Measurements from ENCODE around the gene IL3RA.
"Not testable (repeated sequence)": the region's sequence is repeated elsewhere in the genome, so short reads cannot be mapped to it uniquely, and the experiment has no call there.

IL3RA gene

DNA sequence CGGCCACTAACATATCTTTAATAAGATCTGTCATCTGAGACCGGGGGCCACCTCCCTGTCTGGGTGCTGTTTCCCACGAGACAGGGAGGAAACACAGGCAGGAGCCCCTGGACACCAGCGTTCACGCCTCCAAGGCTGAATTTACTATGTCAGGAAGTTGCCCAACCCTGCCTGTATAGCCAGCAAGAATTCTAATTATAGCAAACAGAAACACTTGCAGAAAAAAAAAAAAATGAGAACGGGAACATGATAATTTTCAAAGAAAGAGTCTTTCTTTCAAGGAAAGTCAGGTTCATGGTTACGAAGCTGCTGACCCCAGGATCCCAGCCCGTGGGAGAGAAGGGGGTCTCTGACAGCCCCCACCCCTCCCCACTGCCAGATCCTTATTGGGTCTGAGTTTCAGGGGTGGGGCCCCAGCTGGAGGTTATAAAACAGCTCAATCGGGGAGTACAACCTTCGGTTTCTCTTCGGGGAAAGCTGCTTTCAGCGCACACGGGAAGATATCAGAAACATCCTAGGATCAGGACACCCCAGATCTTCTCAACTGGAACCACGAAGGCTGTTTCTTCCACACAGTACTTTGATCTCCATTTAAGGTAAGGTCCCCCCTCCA, at the start of gene IL3RA:
Gene IL3RA, plus strand, starts transcription at position 455 of the 613 bp plus-strand sequence. CDS start 4,981 bp downstream, outside the sequence.
- peak; percentile 67 for DNase-seq

- no peak for DNase-seq
These were observed 47.0 kb upstream of the IL3RA start for GRCh38 chrX:1289535-1289934.

GRCh38 chrX:1291110-1291740, 45.4 kb upstream of the IL3RA start:
- DNase-seq = no peak

GRCh38 chrX:1292575-1293290, 43.9 kb upstream of the IL3RA start:
- no peak for DNase-seq

DNA sequence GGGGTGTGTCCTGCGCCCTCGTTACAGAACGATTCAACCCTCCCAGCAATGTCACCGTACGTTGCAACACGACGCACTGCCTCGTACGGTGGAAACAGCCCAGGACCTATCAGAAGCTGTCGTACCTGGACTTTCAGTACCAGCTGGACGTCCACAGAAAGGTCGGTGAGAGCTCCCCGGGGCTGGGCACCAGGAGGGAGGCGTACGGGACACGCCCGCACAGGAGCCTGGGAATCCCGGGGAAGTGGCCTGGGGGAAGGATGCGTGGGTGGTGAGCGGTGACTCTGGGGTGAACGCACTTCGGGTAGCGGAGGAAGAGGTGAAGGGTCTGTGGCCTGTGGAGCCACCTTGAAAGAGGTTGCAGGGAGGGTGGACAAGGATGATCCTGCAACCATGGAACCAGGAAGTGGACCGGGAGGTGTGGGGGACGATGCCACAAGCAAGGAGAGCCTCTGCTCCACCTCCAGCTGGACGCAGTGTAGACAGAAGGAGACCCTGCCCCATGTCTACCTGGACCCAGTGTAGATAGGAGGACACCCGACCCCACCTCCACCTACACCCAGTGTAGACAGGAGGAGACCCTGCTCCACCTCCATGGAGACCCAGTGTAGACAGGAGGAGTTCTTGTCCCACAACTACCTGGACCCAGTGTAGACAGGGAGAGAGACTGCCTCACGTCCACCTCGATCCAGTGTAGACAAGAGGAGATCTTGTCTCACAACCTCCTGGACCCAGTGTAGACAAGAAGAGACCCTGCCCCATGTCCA, 42.1 kb upstream of the IL3RA start:
- DNase-seq = no peak

GRCh38 chrX:1295550-1295949, 41.0 kb upstream of the IL3RA start:
- no peak for DNase-seq

DNA sequence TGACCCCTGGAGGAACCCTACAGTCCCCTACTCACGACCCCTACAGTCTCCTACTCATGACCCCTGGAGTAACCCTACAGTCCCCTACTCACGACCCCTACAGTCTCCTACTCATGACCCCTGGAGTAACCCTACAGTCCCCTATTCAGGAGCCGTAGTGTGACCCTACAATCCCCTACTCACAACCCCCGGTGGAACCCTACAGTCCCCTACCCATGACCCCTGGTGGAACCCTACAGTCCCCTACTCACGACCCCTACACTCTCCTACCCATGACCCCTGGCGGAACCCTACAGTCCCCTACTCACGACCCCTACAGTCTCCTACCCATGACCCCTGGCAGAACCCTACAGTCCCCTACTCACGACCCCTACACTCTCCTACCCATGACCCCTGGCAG, 39.0 kb upstream of the IL3RA start:
- not testable (repeated sequence) for DNase-seq

- no peak for DNase-seq
These were observed 36.1 kb upstream of the IL3RA start for GRCh38 chrX:1300449-1300848.

DNA sequence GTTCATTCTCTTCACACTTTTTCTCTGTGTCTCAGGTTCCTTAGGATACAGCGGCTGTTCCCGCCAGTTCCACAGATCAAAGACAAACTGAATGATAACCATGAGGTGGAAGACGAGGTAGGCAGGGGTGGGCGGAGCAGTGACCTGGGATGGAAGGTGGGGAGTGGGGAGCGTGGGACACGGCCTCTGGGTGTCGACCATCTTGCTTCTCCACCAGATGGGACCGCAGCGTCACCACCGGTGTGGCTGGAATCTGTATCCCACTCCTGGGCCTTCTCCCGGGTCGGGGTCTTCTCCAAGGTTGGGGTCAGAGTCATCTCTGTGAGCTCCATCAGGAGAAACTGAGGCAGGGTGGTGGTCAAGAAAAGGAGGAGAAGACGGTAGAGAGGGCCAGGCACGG, 31.2 kb upstream of the IL3RA start:
- DNase-seq = no peak

GRCh38 chrX:1306909-1307625, 29.5 kb upstream of the IL3RA start:
- no peak for DNase-seq

DNA sequence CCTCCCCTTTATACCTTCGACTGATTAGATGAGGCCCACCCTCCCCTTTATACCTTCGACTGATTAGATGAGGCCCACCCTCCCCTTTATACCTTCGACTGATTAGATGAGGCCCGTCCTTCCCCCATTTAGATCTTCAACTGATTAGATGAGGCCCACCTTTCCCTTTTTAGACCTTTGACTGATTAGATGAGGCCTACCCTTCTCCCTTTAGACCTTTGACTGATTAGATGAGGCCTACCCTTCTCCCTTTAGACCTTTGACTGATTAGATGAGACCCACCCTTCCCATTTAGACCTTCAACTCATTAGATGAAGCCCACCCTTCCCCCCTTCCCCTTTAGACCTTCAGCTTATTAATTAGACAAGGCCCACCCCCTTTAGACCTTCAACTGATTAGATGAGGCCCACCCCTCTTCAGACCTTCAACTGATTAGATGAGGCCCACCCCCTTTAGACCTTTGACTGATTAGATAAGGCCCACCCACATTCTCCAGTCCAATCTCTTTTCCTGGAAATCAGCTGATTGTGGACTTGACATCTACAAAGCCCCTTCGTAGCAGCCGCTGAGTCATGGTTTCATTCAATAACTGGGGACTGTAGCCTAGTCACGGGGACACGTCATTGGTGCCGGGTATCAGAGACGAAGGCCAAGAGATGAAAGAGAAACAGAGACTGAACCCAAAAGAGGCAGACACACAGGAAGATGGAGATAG, 28.8 kb upstream of the IL3RA start:
- DNase-seq = no peak

DNA sequence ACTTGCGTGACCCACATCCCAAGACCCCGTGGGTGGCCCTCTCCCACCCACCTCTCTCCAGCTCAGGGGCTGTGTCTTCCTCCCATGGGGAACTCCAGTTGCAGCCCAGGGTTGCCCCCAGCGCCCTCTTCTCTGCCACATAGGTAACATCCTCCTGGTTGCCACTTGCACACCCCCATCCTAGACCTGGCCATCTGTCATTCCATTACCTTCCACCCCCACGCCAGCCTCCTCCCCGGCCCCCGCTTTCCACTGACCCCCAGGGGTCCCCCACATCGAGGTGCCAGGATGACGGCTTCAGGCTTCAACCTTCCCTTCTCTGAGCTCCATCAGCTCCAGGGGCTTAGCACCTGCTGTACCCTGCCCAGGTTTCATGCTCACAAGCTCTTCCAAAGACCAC, 28.1 kb upstream of the IL3RA start:
- DNase-seq = no peak

DNA sequence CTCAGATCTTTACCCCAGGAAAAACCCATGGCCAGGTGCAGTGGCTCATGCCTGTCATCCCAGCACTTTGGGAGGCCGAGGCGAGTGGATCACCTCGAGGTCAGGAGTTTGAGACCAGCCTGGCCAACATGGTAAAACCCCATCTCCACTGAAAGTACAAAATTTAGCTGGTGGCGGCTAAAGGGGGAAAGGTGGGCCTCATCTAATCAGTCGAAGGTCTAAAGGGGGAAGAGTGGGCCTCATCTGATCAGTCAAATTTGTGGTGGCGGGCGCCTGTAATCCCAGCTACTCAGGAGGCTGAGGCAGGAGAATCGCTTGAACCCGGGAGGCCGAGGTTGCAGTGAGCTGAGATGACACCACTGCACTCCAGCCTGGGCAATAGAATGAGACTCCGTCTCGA, 27.7 kb upstream of the IL3RA start:
- not testable (repeated sequence) for DNase-seq

DNA sequence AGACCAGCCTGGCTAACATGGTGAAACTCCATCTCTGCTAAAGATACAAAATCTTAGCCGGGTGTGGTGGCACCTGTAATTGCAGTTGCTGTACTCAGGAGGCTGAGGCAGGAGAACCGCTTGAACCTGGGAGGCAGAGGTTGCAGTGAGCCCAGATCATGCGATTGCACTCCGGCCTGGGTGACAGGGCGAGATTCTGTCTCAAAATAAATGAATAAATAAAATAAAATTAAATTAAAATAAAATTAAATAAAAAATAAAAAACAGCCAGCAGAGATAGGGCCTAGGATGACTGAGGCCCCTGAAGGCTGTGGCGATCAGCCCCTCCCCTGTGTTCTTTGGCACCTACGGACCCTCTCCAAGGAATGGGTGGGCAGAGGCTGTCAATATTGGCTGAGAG, 22.8 kb upstream of the IL3RA start:
- DNase-seq = no peak

DNA sequence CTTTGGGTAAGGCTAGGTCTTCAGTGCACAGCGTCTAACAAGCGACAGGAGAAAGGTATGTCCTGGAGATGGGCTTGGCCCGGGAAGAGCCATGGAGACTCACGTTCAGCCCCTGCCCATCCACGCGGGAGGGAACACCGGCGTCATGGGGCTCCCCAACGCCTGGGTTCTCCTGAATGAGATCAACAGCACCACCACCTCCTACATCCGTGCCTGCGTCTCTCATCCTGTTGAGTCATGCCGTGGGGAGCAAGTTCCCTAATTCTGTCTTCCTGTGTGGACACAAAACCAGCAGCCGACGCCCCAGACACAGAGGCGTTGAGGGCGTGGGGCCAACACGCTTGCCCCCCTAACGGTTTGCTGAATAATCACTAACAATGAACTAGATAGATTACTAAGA, 20.1 kb upstream of the IL3RA start:
- DNase-seq = peak; percentile 97

DNA sequence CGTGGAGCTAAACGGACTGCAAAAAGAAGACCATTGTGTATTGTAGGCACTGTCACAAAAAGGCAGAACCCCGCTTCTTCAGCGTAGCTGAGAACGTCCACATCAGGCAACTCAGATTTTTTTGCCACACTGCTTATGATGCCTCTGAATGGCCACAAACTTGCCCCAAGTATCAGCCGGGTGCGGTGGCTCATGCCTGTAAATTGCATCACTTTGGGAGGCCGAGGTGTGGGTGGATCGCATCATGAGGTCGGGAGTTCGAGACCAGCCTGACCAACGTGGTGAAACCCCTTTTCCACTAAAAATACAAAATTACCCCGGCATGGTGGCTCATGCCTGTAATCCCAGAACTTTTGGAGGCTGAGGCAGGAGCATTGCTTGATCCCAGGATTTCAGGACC, 14.9 kb upstream of the IL3RA start:
- DNase-seq = no peak

- DNase-seq = no peak
These were observed 14.2 kb upstream of the IL3RA start for GRCh38 chrX:1322393-1322792.

DNA sequence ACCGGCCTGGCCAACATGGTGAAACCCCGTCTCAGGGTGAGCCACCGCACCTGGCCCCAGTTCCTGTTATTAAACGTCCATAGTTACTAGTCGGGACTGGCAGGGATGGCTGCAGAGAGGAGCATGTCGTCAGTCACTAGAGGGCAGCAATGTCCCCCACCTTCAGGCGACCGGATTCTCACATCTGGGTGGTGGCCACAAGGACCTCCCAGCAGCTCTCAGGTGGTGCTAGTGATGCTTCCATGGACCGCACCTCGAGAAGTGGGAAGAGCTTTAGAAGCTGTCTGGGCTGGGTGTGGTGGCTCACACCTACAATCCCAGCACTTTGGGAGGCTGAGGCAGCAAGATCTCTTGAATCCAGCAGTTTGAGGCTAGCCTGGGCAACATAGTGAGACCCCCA, 13.3 kb upstream of the IL3RA start:
- DNase-seq = peak; percentile 60

DNA sequence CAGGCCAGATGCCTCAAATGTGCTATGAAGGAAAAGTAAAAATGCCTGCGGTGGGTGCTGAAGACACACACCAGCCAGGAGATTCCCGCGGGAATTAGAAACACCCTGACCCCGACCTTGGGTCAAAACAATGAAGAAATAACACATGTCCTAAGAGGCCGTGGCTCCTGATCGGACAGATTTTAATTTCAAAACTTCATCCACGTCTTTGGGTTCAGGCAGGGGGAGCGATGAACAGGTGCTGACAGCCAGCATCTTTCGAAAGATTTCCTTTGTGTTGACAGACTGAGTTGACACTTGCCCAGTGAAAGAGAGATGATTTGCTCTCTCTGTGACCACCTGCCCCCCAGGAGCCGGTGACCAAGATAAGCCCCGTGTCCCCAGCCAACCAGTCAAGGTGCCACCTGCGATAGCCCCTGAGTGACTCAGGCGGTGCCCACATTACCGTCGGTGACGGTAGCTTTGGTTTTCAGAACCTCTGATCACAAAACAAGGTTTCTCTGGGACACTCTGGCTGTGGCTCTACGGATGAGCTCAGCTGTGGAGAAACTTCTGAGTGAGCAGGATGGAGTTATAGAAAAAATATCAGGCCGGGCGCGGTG, 11.0 kb upstream of the IL3RA start:
- no peak for DNase-seq

DNA sequence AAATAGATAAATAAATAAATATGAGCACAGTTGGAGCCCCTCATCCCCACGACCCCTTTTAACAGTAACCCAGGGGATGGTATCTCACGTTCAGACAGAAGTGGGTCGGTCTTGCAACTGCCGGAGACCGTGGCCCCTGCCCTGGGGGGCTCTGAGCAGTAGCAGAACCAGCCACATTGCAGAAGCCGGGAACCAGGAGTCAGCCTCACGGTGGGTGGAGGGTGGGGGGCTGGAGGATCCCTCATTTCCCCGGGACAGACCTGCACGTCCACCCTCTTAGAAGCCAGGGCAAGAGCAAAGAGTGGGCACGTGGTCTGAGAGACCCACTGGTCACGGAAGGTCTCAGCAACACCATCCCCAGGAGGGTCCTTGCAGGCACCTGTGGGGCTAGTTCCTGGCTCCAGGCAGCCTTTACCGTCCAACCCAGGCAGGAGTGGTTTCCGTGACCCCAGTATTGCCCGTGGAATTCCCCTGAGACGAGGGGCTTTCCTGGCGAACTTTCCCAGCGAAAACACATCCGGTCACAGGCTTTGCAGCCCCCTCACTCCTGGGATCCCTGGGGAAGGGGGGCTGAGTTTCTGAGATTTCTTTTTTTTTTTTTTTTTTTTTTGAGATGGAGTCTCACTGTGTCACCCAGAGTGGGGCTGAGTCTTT, 8.8 kb upstream of the IL3RA start:
- DNase-seq = no peak

DNA sequence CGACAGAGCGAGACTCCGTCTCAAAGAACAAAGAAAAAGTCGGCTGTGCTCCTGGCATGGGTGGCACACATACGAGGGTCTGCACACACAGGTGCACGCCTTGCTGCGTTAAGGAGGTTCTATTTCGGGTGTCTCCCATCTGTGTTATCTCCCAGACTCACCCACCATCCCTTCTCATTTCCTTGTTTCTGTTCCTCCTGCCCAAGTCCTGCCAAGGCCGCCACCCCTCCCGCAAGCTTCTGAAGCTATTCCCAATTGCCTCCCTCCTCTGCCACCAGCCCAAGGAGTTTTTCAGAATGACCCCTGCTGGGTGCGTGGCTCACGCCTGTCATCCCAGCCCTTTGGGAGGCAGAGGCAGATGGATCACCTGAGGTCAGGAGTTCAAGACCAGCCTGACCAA, 6.0 kb upstream of the IL3RA start:
- DNase-seq = no peak

All from GDM1 (cell line).